ENCODE data around the gene PBX4.

DNA sequence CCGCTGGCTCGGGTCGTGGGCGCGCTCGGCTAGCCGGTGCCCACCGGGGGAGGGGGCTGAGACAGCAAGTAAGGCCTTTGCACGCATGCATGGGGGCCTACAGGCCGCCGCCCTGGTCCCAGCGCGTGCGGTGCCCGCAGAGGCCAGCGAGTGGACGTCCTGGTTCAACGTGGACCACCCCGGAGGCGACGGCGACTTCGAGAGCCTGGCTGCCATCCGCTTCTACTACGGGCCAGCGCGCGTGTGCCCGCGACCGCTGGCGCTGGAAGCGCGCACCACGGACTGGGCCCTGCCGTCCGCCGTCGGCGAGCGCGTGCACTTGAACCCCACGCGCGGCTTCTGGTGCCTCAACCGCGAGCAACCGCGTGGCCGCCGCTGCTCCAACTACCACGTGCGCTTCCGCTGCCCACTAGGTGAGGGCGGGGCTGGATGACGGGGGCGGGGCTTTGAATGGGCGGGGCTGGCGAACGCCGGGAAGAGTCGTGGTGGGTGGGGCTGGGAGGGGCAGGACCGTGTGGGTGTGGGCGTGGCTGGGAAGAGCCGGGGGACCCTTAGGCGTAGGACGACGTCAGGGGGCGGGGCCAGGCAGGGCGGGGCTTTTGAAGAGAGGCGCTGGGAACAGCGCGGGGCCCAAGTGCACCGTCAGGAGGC lies 78.3 kb downstream of the PBX4 start:
- TF ChIP-seq POLR2AphosphoS5 (IDR thresholded peaks at IDR 0.05; ENCODE audit: low read depth, low read length) (no peak), POLR2A (IDR thresholded peaks at IDR 0.05; ENCODE audit: low read depth, low read length) (no peak), SPI1 (IDR thresholded peaks at IDR 0.05; ENCODE audit: low read depth, low read length) (no peak), TAF1 (IDR thresholded peaks at IDR 0.05; ENCODE audit: low read depth, low read length) (no peak), POU2F2 (IDR thresholded peaks at IDR 0.05; ENCODE audit: low read depth, low read length) (no peak)
